ENCODE measurements around the gene CYP4F22. TPM values are rescaled to one million over a fixed set of nuclear protein-coding genes. Genes with fewer than 3 reads are reported as not detected.

CYP4F22 gene
- total and polyA plus RNA-seq, 2 of the 8 experiments (the other 6 are each of a cell fraction or from before 2014, with no cell fraction given), result not detected

DNA sequence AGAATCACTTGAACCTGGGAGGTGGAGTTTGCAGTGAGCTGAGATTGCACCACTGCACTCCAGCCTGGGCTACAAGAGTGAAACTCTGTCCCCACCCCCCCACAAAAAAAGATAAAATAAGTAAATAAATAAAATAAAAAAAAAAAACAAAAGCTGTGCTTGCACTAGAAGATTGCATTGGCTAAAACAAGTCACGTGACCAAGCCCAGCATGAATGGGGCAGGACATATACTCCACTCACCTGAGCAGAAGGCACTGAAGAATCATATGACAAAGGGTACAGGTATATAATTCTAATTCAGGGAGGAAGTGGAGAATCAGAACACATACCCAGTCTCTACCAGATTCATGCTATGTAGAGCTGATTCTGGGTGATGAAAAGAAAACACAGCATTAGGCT, 36.6 kb downstream of the CYP4F22 start (continued):
- TF ChIP-seq, protein P1, sequence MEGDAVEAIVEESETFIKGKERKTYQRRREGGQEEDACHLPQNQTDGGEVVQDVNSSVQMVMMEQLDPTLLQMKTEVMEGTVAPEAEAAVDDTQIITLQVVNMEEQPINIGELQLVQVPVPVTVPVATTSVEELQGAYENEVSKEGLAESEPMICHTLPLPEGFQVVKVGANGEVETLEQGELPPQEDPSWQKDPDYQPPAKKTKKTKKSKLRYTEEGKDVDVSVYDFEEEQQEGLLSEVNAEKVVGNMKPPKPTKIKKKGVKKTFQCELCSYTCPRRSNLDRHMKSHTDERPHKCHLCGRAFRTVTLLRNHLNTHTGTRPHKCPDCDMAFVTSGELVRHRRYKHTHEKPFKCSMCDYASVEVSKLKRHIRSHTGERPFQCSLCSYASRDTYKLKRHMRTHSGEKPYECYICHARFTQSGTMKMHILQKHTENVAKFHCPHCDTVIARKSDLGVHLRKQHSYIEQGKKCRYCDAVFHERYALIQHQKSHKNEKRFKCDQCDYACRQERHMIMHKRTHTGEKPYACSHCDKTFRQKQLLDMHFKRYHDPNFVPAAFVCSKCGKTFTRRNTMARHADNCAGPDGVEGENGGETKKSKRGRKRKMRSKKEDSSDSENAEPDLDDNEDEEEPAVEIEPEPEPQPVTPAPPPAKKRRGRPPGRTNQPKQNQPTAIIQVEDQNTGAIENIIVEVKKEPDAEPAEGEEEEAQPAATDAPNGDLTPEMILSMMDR (IDR thresholded peaks at IDR 0.05; ENCODE audit: control extremely low read depth in 1 of 3, insufficient read depth in 1 of 3, low read depth in 1 of 3, low read length in 3 of 3), result no peak
- TF ChIP-seq SAP30 (IDR thresholded peaks at IDR 0.05; ENCODE audit: insufficient read depth, insufficient replicate concordance, low read length) (no peak), SIX5 (IDR thresholded peaks at IDR 0.05; ENCODE audit: low read depth, low read length) (no peak), NANOG (IDR thresholded peaks at IDR 0.05; ENCODE audit: insufficient read depth, low read depth, low read length, poor library complexity, severe bottlenecking) (no peak), ZNF274 (IDR thresholded peaks at IDR 0.05; ENCODE audit: borderline replicate concordance, extremely low read depth, low read length) (no peak), YY1 (IDR thresholded peaks at IDR 0.05; ENCODE audit: low read depth, low read length) (no peak), JUND (IDR thresholded peaks at IDR 0.05; ENCODE audit: low read length) (no peak), RFX5 (IDR thresholded peaks at IDR 0.05; ENCODE audit: borderline replicate concordance, low read depth, low read length) (no peak), KDM5A (IDR thresholded peaks at IDR 0.05; ENCODE audit: low read length) (no peak)
